SU-DHL-6 (cell line): ENCODE data around the gene GAL3ST3.

Source experiments
- CTCF ChIP-seq: fragments of 200-600 bp; sonication (generic); IDR thresholded peaks from one replicate; pipeline ENCODE4 v1.5.1; 2017; ENCODE audit warnings: antibody characterized with exemption, mild to moderate bottlenecking, low read length, moderate library complexity; ENCODE audit not compliant: insufficient read depth, poor library complexity, severe bottlenecking
- EZH2phosphoT487 ChIP-seq: fragments of 200-600 bp; sonication (generic), shearing (Covaris generic); conservative IDR thresholded peaks from 2 replicates; pipeline ENCODE4 v1.6.1; 2018; ENCODE audit warnings: mild to moderate bottlenecking, antibody characterized with exemption, low read length, moderate library complexity, mixed read lengths

DNA sequence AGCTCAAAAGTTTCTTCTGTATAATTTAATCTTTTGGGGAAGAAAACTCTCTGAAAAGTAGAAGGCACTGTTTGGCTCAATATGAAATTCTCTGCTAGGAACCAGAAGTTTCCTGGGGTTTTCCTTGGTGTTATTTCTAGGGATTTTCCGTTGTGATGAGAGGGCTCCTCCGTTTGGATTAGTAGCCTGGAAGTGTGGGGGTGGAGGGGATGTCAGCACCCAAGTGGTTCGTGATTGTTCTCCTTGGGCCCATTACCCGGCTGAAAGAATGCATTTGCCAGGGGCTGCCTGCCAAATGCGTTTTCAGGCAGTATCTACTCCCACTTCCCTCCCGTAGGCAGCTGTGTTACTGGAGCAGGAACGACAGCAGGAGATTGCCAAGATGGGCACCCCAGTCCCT, 7.5 kb upstream of the GAL3ST3 start:
- TF ChIP-seq EZH2phosphoT487 (no peak), CTCF (no peak)
